Panc1 (cell line): ENCODE results near the gene CYP2C19.

ENCODE experiments used
- SIN3A ChIP-seq: IDR thresholded peaks from 2 replicates; pipeline ENCODE4 v1.6.1; 2012; ENCODE audit warnings: low read depth, mild to moderate bottlenecking, low read length, moderate library complexity, borderline replicate concordance; ENCODE audit not compliant: insufficient read depth
- TF ChIP-seq, protein P1 (sequence below): fragments of 450-650 bp; IDR thresholded peaks from 2 replicates; pipeline ENCODE4 v1.5.1; 2017; ENCODE audit warnings: mild to moderate bottlenecking

DNA sequence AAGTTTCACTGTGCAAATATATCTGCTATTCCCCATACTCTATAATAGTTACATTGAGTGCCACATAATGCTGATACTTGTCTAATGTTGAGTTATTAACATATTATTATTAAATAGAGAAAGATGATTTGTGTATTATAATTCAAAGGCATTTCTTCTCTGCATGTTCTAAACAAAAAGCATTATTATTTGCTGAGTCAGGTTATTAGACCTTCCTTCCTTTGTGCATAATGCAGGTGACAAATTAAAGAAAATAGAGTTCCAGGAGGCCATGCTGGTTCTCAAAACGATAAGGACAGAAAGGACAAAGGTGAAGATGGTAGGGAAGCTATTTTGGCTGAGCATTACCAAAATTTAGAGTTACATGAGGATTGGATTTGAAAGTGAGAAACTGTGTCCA is 90.6 kb downstream of the CYP2C19 start:
- TF ChIP-seq, protein P1, sequence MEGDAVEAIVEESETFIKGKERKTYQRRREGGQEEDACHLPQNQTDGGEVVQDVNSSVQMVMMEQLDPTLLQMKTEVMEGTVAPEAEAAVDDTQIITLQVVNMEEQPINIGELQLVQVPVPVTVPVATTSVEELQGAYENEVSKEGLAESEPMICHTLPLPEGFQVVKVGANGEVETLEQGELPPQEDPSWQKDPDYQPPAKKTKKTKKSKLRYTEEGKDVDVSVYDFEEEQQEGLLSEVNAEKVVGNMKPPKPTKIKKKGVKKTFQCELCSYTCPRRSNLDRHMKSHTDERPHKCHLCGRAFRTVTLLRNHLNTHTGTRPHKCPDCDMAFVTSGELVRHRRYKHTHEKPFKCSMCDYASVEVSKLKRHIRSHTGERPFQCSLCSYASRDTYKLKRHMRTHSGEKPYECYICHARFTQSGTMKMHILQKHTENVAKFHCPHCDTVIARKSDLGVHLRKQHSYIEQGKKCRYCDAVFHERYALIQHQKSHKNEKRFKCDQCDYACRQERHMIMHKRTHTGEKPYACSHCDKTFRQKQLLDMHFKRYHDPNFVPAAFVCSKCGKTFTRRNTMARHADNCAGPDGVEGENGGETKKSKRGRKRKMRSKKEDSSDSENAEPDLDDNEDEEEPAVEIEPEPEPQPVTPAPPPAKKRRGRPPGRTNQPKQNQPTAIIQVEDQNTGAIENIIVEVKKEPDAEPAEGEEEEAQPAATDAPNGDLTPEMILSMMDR = no peak
- TF ChIP-seq SIN3A = no peak
